GM19328 (cell line): ENCODE measurements around the gene SCGB2A2.

ENCODE experiments used
- ATAC-seq: cut with Tn5 transposase; IDR thresholded peaks from one replicate; pipeline ENCODE4 v1.9.1; 2021; ENCODE audit warnings: mild to moderate bottlenecking, moderate library complexity; ENCODE audit not compliant: unreplicated experiment

Gene SCGB2A2

DNA sequence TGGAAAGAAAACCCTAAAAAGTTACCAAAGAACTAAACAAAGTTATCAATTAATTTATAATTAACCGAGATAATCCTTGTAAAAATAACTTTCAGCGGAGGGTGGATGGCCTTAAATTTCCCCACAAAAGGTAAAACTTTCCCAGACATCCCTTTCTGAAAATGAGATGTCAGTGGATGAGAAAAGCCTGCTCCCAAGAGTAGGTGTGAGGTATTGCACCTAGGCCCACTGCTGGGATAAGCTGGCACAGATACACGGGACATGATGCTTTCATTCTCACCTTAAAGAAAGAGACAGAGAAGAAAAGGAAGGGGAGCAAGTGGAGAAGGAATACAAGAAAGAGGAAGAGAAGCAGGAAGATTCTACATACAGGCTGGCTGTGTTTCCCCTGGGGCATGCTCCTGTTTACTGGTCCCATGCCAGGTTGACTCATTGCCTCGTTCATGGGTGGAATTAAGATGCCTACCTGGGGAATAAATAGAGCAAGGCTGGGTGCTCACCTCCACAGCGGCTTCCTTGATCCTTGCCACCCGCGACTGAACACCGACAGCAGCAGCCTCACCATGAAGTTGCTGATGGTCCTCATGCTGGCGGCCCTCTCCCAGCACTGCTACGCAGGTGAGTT is at the start of gene SCGB2A2:
TSS of gene SCGB2A2 (plus strand) at position 505 of the 625 bp plus-strand sequence. CDS start at position 564, 59 bp downstream.
- no peak for ATAC-seq

- ATAC-seq: no peak
These were observed 48.5 kb upstream of the SCGB2A2 start for GRCh38 chr11:62221498-62221897.

DNA sequence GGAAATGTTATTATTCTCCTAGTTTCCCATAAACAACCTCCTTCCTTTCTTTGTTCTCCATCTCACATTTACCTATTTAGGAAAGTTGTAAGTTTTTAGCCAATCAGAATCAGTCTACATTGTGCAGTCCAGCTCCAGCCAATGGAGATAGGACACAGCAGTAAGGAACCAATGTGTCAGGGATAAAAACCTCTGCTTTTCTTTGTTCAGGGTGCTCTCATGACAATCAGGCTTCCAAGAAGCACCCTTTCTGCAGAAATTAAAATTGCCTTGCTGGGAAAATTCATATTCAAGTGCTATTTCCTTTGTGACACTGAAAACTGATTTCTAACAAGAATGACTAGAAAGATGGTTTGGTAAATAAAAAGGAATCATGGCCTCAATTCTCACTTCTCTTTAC is 46.9 kb upstream of the SCGB2A2 start:
- ATAC-seq: no peak

- ATAC-seq: no peak
These were observed 36.2 kb upstream of the SCGB2A2 start for GRCh38 chr11:62233730-62234129.

DNA sequence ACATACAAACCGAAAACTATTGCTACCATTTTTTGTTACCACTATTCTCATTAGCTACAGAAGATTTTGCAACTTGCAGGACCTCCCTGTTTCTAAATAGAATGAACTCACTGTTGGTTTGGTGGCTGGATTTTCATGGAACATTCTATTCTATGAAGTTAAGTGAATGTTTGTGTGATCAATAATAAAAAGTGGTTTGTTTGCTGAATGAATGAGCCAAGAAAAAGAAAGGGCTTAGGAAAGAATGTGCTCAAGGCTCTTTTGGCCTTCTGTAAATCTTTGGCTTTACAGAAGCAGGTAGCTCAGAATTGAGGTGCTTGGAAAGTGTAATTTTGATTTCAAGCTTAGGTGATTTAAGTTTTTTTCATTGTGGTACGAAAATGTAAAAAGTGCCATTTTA is 33.8 kb upstream of the SCGB2A2 start:
- no peak for ATAC-seq

DNA sequence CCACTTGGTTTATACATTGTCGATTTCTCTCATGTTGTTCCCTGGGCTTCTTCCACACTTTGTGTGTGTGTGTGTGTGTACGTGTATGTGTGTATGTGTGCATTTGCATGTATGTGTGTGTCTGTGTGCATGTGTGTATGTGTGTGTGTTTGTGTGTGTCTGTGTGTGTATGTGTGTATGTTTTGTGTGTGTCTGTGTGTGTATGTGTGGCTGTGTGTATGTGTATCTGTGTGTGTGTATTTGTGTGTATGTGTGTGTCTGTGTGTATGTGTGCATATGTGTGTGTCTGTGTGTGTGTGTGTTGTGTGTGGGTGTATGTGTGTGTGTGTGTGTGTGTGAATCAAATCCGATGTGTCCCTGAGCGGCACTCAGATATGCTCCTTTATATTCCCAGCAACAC is 32.5 kb upstream of the SCGB2A2 start:
- no peak for ATAC-seq

DNA sequence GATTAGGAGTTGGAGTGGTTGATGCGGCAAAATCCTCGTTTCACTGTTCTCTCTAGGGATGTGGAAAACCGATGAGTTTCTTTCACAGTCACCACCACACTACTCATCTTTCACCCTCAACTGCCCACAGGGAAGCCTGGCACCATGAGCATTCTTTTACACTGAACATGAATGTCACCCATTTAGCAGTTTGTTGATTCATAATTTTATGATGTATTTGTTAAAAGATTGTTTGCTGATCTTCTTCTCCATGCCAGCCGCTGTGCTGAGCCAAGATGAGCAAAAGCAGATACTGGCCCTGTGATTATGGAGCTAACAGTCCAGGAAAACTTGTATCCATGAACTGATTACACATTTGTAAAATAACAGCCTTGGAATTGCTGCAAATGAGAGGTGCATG is 31.8 kb upstream of the SCGB2A2 start:
- ATAC-seq: no peak

DNA sequence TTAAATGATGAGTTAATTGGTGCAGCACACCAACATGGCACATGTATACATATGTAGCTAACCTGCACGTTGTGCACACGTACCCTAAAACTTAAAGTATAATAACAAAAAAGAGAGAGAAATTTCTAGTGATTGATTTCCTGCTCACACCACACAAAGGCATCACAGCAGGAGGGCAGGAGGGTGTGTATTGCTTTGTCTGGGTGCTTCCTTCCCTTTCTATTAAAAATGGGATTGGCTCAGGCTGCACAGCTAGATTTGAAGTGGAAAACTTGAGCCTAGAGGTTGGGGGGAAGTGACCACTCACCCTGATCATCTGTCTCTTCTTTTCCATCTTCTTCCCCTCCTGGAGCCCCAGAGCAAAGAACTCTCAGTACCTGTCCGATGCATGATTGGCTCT is 28.9 kb upstream of the SCGB2A2 start:
- ATAC-seq: no peak

DNA sequence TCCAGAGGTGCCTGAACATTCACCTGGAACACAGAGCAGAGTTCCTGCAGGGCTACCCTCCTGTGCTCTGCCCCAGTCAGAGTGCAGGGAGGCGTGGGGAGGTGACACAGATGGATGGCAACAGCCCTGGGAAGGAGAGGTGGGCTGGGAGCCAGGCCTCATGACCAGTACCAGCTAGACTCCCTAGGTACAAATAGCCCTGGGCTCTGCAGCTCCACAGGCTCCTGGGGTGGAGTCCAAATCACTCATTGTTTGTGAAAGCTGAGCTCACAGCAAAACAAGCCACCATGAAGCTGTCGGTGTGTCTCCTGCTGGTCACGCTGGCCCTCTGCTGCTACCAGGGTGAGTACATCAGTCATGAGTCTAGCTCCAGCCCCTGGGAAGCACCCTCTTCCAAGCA is 27.9 kb upstream of the SCGB2A2 start, which contains the start of gene SCGB1D2:
TSS of gene SCGB1D2 (plus strand) at position 219 of the 400 bp plus-strand sequence. CDS start at position 288, 69 bp downstream.
- no peak for ATAC-seq

- no peak for ATAC-seq
These were observed 24.6 kb upstream of the SCGB2A2 start for GRCh38 chr11:62245271-62245753.

- ATAC-seq: no peak
These were observed 18.3 kb upstream of the SCGB2A2 start for GRCh38 chr11:62251698-62252097.

DNA sequence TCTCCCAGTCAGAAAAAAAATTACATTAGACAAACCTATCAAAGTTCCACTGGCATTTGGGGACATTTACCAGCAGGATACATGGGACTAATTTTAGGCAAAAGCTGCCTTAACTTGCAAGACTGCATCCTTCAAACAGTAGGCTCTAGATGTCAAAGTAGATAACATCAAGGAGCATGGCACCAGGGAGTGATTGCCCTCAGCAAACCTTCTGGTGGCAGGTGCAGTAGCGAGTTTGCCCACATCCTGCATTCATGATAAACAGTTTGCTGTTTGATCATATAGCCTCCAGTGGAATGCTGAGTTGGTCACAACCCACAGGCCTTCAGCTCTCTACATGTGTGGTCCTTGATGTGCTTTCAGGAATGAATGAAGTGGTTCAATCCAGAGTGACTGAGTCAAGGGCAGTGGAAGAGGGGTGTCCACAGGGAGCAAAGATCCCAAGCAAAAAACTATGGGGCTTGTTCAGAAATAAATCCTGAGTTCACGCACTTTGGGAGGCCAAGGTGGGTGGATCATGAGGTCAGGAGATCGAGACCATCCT is 15.9 kb upstream of the SCGB2A2 start:
- ATAC-seq: no peak

- ATAC-seq: no peak
These were observed 13.7 kb upstream of the SCGB2A2 start for GRCh38 chr11:62256281-62256680.

DNA sequence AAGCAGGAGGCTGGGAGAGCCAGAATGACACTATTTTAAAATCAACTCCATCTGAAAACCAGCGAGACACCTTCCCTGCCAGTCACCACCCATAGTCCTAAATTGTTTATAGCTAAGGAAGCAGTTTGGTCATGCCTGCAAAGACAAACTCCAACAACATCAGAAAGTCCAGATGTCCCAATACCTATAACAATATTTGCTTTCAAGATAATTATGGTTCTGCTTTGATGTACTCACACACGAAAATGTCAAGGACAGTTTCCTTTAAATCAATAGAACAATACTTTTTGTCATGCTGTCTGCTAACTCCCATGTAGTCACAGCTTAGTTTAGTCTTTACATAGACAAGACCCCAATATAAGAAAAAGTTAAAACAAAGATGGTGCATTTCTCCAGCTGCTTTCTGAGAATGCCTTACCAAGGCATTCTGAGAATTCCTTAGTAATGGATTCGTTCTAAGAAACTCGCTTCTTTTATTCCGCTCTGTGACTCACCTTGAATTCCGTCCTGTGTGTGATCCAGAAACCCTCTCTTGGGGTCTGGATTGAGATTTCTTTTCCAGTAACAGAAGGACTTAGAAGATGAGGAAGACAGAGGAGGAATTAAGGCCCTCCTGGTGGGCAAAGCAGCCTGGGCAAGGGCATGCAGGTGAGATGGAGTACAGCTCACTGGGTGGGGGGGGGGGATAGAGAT is 9.6 kb upstream of the SCGB2A2 start:
- ATAC-seq: no peak

DNA sequence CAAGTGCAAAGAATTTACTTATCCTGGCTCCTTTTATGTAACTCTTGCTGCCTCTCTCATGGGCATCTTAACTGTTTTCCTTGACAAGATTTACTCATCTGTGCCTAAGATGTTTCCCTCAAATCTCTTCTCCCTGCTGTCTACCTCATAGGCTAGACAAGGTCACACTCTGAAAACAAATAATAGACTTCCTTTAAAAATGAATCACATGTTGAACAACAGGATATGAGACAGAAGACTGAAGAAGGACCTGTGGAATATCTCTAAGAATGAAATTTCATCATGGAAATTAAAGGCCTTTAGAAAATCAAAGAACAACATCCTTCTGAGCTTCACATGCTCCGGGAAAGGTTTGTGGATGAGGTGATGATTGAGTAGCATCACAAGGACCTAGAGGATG is 6.0 kb upstream of the SCGB2A2 start:
- no peak for ATAC-seq

GRCh38 chr11:62266558-62266957 is 3.4 kb upstream of the SCGB2A2 start:
- ATAC-seq: no peak

DNA sequence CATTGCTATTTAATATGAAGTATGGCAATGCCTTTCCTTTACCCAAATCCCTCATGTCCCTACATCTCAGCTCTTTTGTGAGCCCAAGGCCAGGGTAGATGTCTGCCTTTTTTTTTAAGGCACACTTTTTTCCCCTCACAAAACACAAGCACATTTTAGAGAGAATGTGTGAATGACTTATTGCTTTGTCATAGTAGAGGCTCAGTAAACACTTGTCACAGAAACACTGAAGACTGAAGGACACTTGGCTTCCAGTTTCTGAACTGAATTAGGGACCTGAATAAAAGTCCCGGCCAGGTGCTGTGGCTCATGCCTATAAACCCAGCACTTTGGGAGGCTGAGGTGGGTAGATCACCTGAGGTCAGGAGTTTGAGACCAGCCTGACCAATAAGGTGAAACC is 2.9 kb upstream of the SCGB2A2 start:
- ATAC-seq: no peak

- ATAC-seq: no peak
These were observed 2.4 kb upstream of the SCGB2A2 start for GRCh38 chr11:62267576-62267975.

GRCh38 chr11:62273284-62273683 is 3.3 kb downstream of the SCGB2A2 start:
- no peak for ATAC-seq

- no peak for ATAC-seq
These were observed 3.9 kb downstream of the SCGB2A2 start for GRCh38 chr11:62273789-62274275.

- ATAC-seq: no peak
These were observed 10.5 kb downstream of the SCGB2A2 start for GRCh38 chr11:62280452-62280851.

DNA sequence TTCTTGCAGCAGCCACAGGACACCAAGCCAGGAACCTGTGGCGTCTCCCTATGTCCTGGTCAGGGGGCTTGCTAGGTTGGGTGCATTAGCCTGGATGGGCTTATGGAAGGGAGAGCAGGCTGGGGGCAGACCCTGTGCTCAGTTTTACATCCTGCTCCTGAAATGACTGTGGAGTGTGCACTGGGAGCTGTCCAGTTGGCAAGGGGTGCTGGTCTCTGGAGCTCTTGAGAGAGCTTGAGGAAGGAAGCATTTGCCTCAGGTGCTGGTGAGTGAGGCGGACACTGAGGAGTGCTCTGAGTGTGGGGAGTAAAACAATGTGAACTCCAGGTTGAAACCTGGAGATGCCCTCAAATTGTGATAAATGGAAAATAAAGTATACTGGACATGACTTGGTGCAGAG is 25.5 kb downstream of the SCGB2A2 start:
- ATAC-seq: no peak
